Globus pallidus (tissue), 1 donor: ENCODE results near the gene TEX101.
"Not testable (repeated sequence)": the region's sequence is repeated elsewhere in the genome, so short reads cannot be mapped to it uniquely, and the experiment has no call there.

Experiments used
- DNase-seq: peaks from one replicate; pipeline ENCODE4 v3.0.0-alpha.2; 2015; ENCODE audit warnings: low spot score

TEX101 gene, protein sequence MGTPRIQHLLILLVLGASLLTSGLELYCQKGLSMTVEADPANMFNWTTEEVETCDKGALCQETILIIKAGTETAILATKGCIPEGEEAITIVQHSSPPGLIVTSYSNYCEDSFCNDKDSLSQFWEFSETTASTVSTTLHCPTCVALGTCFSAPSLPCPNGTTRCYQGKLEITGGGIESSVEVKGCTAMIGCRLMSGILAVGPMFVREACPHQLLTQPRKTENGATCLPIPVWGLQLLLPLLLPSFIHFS

DNA sequence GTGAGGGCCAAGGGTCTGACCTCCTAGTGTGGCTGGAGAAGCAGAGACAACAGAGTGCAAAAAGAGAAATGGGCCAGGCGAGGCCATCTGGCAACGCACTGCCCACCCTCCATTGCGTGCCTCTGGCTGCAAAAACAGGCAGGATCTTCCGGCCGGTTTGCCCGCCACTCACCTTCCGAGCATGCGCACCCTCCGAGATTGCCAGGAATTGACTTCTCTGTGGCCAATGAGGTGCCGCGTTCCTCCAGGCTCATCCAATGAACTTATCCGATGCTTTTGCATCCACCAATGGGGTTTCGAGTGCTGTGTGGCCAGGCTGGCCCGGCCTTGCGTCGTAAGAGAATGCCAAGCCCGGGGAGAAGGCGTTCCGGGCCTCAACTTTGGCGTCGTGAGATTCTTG is at the start of gene TEX101:
TEX101 (plus strand) TSS at position 337 of the 400 bp plus-strand sequence. CDS start 1,030 bp downstream, outside the sequence.
- DNase-seq, result no peak

DNA sequence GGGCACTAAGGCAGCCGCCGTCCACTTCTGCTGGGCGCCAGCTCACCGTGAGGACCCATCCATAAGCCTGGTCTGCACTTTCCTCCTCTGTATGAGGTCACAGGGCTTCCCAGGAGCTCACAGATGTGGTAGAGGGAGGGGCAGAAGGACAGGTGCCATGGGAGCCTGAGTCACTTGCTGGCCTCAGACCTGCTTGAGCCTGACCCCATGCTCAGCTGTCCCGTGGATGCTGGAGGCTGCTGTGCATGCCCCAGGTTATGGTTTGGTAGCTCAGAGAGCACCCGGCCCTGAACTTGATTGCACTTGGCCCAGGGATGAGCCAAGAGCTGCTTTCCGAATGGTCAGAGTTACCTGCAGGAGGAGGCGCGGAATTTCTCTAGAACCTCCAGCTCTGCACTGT is 49.0 kb upstream of the TEX101 start:
- not testable (repeated sequence) for DNase-seq

DNA sequence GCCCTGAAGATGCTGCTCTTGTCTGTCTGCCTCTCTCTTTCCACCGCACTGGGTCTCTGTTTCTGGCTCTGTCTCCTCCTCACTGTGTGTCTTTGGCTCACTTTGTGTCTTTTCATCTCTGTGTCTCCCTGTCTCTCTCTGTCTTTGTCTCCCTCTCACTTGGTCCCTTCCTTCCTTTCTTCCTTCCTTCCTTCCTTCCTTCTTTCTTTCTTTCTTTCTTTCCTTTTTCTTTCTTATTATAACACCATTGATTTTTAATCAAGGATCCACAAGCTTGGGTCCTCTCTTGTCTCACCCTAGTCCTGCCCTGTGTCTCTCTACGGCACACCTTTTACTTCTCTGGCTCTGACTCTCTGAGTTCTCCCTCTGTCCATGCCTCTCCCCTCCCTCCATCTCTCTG is 46.9 kb upstream of the TEX101 start:
- no peak for DNase-seq

DNA sequence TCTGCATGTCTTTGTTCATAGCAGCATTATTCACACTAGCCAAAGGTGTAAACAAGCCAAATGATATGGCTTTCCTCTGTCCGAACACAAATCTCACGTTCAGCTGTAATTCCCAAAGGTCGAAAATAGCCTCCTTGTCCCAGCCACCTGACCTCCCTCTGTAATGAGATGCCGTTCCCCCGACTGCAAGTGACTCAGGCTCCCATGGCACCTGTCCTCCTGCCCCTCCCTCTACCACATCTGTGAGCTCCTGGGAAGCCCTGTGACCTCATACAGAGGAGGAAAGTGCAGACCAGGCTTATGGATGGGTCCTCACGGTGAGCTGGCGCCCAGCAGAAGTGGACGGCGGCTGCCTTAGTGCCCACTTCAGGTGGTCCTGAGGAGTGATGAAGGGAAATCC is 45.8 kb upstream of the TEX101 start:
- not testable (repeated sequence) for DNase-seq

DNA sequence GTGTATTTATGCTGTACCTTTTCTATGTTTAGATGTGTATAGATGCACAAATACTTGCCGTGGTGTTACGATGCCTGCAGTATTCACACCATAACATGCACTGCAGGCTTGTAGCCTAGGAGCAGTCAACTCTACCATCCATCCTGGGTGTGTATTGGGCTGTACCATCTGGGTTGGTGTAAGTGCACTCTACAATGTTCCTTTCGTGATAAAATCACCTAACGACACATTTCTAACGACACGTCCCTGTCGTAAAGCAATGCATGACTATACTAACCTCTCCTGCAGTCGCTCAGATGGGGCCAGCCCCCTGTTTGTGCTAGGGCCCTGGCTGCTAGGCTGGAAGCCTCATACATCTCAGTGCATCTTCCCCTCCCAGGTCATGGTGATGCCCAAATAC is 42.8 kb upstream of the TEX101 start:
- no peak for DNase-seq

DNA sequence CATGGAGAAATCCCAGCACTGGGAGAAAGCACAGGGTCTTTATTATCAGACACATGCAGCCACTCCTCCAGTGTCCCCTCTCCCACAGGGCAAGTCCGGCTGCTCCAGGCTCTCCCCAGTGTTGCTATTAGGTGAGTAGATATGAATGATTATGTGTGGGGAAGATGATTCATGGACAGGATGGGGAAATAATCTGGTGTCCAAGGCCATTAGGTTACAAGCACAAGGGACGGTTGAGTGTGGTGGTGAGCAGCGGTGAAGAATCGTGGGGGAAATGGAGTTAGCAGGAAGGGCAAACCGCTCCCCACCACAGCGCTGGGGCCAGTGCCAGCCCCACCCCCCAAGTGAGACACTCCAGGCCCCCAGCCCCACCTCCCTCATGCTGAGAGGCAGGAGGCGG is 42.2 kb upstream of the TEX101 start:
- DNase-seq, result no peak

DNA sequence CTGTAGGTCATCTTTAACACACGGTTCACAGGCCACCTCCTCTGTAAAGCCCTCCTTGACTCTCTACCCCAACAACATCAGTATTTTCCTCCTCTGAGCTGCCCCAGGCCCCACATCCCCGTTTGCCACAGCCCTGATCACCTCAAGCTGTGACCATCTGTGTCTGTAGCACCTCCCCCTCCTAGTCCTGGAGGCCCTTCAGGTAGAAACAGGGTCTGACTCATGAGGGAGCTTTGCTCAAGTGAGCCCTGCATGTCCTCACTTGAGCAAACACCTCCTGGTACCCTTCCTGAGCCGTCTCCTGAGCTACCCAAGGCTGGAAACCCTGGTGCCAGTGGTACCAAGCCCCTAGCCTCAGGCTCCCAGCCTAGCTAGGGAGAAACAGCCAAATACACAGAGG is 37.1 kb upstream of the TEX101 start:
- not testable (repeated sequence) for DNase-seq

DNA sequence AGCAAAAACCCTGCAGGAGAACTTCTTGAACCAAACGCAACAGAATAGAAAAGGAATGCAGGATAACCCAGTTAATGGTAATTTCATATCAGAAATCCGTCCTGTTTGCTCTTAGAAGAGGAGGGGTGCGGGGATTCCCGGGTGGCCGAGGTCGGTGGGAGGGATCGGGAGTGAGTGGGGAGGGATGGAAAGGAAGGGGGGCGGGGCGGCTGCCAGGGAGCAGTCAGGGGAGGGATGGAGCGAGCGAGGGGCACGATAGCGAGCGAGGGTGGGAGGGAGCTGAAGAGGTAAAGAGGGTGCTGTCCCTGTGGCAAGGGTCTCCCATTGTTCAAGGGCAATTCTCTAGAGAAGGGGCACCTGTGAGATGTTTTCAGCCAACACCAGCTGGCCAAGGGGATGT is 34.7 kb upstream of the TEX101 start:
- no peak for DNase-seq

DNA sequence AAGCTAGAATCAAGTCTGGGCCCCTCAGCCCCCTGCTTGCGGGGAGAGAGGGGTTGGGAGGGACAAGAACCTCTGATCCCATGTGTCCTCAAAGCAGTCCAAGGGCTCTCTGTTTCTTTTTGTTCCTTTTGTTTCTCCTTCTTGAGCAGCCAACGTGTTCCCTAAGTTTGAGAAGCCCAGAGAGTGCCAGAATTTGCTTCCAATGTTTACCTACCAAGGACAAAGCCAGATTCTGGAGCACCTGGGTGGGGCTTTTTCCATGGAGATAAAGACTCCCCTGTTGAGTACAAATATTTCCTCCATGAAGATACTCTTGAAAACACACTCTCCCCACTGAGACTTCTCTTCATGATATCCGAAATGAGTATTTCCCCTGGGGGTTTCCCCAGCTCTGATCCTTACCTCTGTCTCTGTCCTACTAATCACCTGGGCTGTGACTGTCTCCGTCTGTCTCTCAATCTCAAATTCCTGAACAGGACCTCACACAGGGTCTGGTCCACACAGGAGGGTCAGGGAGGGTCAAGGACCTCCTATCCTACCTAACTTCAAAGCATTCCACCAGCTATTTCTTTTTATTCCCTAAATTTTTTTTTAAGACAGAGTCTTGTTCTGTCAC is 33.8 kb upstream of the TEX101 start:
- DNase-seq, result no peak

DNA sequence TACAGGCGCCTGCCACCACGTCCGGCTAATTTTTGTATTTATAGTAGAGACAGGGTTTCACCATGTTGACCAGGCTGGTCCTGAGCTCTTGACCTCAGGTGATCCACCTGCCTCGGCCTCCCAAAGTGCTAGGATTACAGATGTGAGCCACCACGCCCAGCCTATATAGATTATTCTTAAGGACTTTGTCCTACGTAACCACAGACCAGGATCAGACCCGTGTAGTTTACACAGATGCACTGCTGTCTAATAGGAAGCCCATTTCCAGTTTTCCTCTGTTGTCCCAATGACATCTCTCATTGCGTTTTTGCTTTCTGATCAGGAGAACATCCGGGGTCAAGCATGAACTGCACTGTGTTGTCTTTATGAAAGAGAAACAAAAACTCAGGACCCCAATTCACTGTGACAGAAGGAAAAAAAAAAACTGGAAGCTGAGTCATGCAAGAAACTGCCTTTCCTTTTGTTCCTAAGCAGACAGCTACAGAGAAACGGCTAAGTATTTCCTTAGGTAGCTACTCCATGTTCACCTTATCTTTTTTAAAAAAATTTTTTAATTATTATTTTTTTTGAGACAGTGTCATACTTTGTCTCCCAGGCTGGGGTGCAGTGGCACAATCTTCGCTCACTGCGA is 32.0 kb upstream of the TEX101 start:
- not testable (repeated sequence) for DNase-seq

DNA sequence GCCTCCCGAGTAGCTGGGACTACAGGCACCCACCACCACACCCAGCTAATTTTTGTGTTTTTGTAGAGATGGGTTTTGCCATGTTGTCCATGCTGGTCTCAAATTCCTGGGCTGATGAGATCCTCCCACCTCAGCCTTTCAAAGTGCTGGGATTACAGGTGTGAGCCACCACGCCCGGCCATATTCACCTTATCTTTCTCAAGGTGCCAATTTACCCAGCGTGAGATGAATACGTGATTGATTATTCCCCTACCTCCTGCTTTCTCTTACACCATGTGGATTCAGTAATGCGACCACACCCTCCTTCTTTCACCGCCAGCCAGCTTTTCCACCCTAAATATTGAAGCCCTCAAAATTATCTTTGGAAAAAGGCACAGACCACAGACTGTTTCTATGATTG is 31.4 kb upstream of the TEX101 start:
- not testable (repeated sequence) for DNase-seq

DNA sequence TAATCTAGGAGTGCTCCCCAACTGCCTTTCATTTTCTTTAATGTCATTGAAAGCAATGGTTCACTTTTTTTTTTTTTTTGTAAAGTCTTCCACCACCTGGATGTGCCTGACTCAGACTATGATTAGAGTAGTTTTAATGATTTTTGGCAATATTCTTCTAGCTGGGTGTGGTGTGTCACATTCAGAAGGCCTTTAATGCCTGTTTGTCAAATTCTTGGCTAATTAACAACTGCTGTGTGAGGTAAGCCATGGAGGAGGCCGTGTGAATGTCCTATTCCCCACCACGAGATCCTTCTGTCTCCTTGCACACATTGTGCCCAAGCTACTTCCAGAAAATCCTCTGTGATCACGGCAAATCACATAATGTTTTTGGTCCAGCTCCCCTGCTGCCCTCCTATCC is 30.9 kb upstream of the TEX101 start:
- not testable (repeated sequence) for DNase-seq

DNA sequence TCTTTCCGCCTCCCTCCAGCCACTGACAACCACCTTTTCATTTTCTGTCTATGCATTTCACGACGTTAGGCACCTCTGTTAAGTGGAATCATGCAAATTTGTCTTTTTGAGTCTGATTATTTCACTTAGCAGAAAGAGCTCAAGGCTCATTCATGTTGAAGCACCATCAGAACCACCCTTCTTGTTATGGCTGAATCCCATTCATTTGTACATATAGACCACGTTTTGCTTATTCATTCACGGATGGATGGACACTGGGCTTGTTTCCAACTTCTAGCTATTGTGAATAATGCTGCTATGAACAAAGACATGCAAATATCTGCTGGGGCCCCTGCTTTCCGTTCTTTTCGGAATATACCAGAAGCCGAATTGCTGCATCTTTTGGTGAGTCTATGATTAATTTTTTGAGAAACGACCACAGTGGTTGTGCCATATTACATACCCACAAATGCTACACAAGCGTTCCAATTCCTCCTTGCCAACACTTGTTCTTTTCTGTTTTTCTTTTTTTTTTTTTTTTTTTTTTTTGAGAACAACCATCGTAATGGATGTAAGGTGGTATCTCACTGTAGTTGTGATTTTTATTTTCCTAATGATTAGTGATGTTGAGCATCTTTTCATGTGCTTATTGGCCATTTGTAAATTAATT is 23.7 kb upstream of the TEX101 start:
- DNase-seq, result not testable (repeated sequence)

DNA sequence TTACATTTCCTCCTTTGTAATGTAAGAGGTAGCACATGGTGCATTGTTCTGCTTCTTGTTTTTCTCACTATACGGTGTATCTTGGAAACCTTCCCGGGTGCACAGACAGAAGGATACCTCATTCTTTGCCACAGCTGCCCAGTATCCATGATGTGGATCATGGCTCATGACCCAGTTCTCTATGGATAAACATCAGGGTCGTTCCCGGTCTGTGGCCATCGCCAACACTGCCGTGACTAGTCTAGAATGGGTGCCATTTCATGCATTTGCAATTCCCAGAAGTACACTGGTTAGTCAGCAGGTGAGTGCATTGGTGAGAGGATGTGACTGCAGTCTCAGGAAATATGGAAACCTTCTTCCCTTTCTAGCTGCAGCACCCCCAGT is 23.1 kb upstream of the TEX101 start:
- not testable (repeated sequence) for DNase-seq

DNA sequence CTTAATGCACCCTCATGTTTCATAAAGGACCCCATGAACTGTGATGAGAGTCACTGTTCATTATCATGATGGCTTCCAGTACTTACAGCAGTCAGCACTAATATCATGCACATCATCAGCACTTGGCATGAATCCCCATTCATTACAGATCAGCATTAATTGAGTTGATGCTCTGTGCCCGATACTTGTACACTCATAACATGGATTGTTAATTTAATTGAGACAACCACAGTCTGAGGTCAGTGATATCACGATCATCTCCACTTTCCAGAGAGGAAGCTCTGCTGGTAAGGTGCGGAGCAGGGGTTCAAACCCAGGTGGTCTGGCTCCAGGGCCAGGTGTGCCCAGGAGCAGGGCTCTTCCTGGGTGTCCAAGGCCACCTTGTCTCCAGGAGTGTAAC is 21.2 kb upstream of the TEX101 start:
- not testable (repeated sequence) for DNase-seq

DNA sequence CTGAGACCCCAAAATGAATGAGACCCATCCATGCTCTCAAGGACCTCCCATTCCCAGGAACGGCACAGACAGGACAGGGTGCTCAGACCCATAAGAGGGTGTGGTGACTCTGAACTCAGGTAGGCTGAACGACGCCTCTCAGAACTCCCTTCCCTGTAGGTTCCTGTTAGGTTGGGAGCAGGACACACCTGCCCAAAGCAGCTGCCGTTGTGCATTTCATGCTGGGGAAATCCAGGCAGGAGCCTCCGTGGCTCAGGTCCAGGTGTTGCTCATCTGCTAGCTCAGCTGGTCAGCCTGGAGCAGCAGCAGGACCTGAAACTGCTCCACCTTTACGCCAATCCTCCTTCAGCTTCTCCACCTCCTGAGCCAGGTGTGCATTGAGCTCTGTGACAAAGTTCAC is 19.1 kb upstream of the TEX101 start:
- DNase-seq, result no peak

DNA sequence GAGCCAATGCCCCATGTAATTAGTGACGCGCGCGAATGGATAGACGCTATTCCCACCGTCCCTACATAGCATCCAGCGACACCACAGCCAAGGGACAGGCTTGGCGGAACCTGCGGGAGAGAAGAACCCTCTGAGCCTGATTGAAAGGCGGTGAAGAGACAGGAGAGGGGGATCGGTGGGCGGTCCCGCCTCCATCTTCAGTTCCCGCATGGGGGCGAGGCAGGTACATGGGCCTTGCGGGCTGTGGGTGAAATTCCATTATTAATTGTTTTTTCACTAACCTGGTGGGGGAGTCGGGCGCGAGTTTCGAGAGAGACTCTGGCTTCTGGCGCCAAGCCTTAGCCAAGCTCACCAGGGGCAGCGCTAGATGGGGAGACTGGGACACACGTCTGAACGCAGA is 8.4 kb upstream of the TEX101 start:
- DNase-seq, result no peak

DNA sequence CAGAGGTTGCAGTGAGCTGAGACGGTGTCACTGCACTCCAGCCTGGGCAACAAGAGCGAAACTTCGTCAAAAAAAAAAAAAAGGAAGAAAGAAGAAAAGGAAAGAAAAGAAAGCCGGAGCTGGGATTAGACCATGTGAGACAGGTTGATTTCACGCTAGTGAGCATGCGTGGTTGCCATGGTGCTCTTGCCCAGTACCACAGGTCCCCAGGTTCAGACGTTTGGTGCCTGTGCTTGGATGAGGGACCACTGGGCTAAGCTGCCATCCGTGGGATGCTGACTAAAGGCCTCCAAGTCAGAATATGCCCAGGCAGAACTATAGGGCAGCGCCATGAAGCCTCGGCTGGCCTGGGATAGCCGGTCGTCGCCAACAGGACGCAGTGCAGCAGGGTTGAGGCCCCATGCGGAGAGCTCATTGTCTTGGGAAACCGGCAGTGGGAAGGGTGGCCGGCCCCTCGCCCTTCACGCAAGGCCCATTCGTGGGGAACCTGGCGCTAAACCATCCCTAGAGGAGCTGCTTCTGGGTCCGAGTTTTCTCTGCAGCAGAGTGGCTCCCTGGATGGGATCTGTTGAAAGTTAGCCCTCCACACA is 7.2 kb upstream of the TEX101 start:
- DNase-seq, result no peak

DNA sequence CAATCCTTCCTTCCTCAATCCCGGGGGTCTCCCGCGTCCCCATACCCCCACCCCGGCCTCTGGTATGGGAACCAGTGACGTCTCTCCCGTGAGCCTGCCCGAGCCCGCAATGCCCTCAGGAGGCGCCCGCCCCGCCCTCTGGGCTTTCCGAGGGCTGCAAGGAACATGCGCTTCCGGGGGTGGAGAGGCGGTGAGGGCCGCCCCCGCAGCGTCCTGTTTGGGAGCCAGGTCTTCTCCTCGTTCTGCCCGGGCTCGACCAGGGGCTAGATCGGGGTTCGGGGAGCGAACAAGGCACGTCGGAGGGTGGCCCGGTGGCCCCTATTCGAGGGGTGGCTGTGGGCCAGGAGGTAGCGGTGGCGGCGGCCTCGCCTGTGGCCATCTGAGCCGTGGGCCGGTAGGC is 6.6 kb upstream of the TEX101 start:
- no peak for DNase-seq

DNA sequence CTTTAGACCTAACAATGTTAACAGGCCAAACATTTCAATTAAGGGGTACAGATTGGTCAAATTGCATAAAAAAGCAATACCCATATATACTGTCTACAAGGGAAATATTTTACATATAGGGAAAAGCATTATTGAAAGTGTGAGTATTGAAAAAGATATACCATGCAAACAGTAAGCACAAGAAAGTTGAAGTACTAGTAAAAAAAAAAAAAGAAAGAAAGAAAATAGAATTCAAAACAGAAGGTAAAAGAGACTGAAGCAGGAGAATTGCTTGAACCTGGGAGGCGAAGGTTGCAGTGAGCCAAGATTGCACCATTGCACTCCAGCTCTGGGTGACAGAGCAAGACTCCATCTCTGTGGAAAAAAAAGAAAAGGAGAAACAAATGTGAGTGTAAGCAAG is 5.3 kb upstream of the TEX101 start:
- no peak for DNase-seq

DNA sequence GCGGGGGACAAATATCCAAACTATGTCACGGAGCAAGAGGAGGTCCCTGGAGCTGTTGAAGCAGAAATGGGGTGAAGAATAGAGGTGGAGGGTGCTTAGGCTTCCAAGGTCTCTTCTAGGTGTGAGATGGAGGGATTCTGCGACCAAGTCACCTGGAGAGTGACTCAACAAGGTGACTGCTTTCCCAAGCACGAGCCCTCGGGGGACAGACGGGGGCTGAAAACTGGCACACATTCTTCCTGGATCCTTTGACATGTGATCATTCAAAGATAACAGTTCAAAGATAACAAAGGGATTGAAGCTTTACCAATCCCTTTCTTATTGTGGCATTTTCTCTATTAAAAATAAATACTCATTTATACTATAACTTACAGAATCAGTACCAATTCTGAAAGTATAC is 2.2 kb upstream of the TEX101 start:
- DNase-seq, result no peak

DNA sequence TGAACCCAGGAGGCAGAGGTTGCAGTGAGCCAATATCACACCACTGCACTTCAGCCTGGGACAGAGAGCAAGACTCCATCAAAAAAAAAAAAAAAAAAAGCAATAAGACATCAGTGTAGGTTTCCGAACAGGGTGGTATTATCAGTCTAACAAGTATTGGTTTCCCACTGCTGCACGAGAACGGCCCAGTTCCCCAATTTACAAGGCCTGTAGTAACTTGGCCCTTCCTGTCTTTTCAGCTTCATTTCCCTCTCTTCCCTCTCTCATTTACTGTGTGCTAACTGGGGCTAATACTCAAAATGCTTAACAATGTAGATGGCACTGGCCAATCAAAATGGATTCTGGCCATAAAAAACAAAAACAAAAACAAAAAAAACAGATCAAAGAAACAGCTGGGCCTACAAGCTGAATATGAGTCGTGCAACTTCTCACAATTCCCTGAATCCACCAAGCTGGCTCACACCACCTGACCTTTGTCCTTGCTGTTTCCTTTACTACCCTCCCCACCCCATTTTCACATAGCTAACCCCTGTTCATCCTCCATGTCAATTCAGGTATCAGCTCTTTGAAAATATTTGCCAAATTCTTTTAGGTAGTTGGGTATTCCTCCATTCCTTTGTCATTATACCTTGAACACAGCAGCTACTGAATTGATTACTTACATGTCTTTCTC is 2.4 kb downstream of the TEX101 start:
- DNase-seq, result no peak
